Left ventricle myocardium superior (tissue), 1 donor: ENCODE data around the gene GOLGA6C. TPM values are rescaled to one million over a fixed set of nuclear protein-coding genes. Genes with fewer than 3 reads are reported as not detected.
"Not testable (repeated sequence)": the region's sequence is repeated elsewhere in the genome, so short reads cannot be mapped to it uniquely, and the experiment has no call there.

Source experiments
- ATAC-seq: fragments of 200-7000 bp; cut with Tn5 transposase; one replicate; pipeline ENCODE4 v1.9.1; 2020; ENCODE audit warnings: mild to moderate bottlenecking, moderate library complexity
- DNase-seq: peaks from one replicate; pipeline ENCODE4 v3.0.0-alpha.2; 2020
- intact Hi-C: fragments of 100-400 bp; cut with micrococcal nuclease; formaldehyde crosslinking; loops from one replicate; pipeline ENCODE4 v1.11.0; 2022
- total RNA-seq: library from RNA; stranded (reverse); fragmentation: NEBNext Ultra II Directional; extraction: Animal tissue kit (Norgen Biotek cat#: 25700); gene quantifications from one replicate; pipeline ENCODE4 v1.2.1, GENCODE V29; 2021
- donor health status: DM: no; HTN: yes; CAD: no; lungs with severe emphysema.

The GOLGA6C gene
- total RNA-seq, 1 donor from 2014 or later: not detected

GRCh38 chr15:75302753-75303152 is 44.6 kb downstream of the GOLGA6C start:
- ATAC-seq, intact Hi-C loops, DNase-seq: not testable (repeated sequence)

- no peak for ATAC-seq
- intact Hi-C loops: no loop called here
- DNase-seq: no peak
Measured at GRCh38 chr15:75306188-75306587, 48.1 kb downstream of the GOLGA6C start.

- ATAC-seq: peak; percentile 48
- intact Hi-C loops: no loop called here
- DNase-seq: peak; percentile 43
Measured at GRCh38 chr15:75307778-75308390, 49.8 kb downstream of the GOLGA6C start.

GRCh38 chr15:75309711-75310110 is 51.6 kb downstream of the GOLGA6C start:
- intact Hi-C loops: no loop called here
- no peak for ATAC-seq

GRCh38 chr15:75312548-75312947 is 54.4 kb downstream of the GOLGA6C start:
- DNase-seq, ATAC-seq, intact Hi-C loops: not testable (repeated sequence)

More at GRCh38 chr15:75309711-75310110, 51.6 kb downstream of the GOLGA6C start:
- DNase-seq: no peak

- no peak for ATAC-seq
- no peak for DNase-seq
- intact Hi-C loops: no loop called here
Measured at GRCh38 chr15:75313116-75313845, 55.1 kb downstream of the GOLGA6C start.

GRCh38 chr15:75314552-75315290 is 56.6 kb downstream of the GOLGA6C start:
- ATAC-seq: no peak
- DNase-seq: no peak
- intact Hi-C loops: no loop called here

- intact Hi-C loops, ATAC-seq, DNase-seq: not testable (repeated sequence)
Measured at GRCh38 chr15:75319231-75319897, 61.2 kb downstream of the GOLGA6C start.

Other genes with a start within 250 kb of the GOLGA6C start
- gene PPCDC, start 234.7 kb upstream of the GOLGA6C start, total RNA-seq: 5.1 TPM
- 14.8 TPM for gene C15orf39, start 56.5 kb upstream of the GOLGA6C start, total RNA-seq
- gene GOLGA6D, start 24.5 kb downstream of the GOLGA6C start, total RNA-seq: not detected
- 42.3 TPM for gene COMMD4, start 77.7 kb downstream of the GOLGA6C start, total RNA-seq
- gene NEIL1, start 88.7 kb downstream of the GOLGA6C start, total RNA-seq: 13.5 TPM
- gene MAN2C1, start 110.3 kb downstream of the GOLGA6C start, total RNA-seq: 96.9 TPM
- 28.3 TPM for gene SIN3A, start 193.4 kb downstream of the GOLGA6C start, total RNA-seq